GM21619 (cell line): Measurements from ENCODE around the gene SLC16A13.
A peak's percentile ranks its signal among the peaks of the same experiment; 100 is the strongest.
"Not testable (repeated sequence)": the region's sequence is repeated elsewhere in the genome, so short reads cannot be mapped to it uniquely, and the experiment has no call there.

Experiments used
- ATAC-seq: cut with Tn5 transposase; IDR thresholded peaks from one replicate; pipeline ENCODE4 v1.9.1; 2021; ENCODE audit not compliant: unreplicated experiment

The SLC16A13 gene

GRCh38 chr17:7026471-7027115, 9.2 kb upstream of the SLC16A13 start:
- no peak for ATAC-seq

DNA sequence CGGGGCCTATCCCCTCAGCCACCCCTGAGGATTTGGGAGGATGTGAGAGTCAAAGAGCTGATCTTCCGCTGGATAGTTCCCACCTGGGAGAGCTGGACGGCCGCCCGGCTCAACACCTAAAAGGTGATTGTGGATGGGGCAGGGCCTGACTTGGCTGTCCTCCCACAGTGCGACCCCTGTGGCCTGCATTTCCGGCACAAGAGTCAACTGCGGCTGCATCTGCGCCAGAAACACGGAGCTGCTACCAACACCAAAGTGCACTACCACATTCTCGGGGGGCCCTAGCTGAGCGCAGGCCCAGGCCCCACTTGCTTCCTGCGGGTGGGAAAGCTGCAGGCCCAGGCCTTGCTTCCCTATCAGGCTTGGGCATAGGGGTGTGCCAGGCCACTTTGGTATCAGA, 8.5 kb upstream of the SLC16A13 start:
- ATAC-seq, result no peak

GRCh38 chr17:7029096-7029495, 6.7 kb upstream of the SLC16A13 start:
- ATAC-seq, result no peak

GRCh38 chr17:7029659-7030058, 6.2 kb upstream of the SLC16A13 start:
- ATAC-seq, result no peak

DNA sequence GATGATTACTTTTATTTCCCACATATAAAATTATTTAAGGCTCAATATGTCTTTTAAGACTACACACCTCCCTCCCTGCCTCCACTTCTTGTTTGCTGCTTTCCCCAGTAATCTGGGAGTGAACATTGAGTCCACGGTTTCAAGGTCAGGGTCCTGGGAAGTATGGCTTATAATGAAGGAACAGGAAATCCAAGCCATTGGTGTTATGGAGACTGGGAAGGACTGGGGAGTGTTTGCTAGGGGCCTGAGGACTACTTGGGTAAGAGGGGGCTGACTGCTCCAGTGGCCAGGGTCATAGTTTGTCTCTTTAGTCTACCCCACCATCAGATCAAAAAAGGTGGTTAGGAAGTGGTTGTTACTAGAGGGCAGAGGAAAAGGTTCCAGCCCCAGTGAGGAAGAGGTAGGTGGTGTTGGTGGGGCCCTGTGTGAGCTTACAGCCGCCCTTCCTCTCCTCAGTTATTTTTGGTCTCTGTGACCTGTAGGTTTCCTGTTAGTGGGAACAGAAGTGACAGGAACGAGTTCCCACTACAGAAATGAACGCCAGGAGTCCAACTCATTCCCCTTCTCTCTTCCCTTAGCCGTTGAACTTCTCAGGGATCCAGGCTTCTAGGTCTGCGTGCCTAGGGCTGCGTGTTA, 742 bp upstream of the SLC16A13 start:
- peak; percentile 18 for ATAC-seq

DNA sequence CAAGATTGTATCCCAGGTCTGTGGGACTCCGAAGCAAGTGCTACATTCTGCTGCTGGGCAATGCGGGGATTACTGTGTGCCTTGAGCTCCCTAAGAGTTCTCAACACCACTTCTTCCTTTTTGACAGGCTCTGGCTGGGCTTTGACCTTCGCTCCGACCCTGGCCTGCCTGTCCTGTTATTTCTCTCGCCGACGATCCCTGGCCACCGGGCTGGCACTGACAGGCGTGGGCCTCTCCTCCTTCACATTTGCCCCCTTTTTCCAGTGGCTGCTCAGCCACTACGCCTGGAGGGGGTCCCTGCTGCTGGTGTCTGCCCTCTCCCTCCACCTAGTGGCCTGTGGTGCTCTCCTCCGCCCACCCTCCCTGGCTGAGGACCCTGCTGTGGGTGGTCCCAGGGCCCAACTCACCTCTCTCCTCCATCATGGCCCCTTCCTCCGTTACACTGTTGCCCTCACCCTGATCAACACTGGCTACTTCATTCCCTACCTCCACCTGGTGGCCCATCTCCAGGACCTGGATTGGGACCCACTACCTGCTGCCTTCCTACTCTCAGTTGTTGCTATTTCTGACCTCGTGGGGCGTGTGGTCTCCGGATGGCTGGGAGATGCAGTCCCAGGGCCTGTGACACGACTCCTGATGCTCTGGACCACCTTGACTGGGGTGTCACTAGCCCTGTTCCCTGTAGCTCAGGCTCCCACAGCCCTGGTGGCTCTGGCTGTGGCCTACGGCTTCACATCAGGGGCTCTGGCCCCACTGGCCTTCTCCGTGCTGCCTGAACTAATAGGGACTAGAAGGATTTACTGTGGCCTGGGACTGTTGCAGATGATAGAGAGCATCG, 2.4 kb downstream of the SLC16A13 start:
- ATAC-seq, result no peak

DNA sequence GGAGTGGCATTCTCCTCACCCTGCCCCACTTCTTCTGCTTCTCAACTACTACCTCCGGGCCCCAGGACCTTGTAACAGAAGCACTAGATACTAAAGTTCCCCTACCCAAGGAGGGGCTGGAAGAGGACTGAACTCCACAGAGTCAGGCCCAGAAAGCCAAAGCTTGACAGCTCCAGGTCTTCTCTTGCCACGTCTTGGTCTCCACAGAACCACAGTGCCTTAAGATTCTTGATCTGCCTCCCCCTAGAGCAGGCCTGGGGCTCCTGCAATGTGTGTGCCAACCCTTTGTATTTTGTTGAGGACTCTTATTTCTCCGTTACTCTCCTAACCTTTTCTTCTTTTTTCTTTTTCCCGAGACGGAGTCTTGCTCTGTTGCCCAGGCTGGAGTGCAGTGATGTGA, 4.0 kb downstream of the SLC16A13 start:
- no peak for ATAC-seq

DNA sequence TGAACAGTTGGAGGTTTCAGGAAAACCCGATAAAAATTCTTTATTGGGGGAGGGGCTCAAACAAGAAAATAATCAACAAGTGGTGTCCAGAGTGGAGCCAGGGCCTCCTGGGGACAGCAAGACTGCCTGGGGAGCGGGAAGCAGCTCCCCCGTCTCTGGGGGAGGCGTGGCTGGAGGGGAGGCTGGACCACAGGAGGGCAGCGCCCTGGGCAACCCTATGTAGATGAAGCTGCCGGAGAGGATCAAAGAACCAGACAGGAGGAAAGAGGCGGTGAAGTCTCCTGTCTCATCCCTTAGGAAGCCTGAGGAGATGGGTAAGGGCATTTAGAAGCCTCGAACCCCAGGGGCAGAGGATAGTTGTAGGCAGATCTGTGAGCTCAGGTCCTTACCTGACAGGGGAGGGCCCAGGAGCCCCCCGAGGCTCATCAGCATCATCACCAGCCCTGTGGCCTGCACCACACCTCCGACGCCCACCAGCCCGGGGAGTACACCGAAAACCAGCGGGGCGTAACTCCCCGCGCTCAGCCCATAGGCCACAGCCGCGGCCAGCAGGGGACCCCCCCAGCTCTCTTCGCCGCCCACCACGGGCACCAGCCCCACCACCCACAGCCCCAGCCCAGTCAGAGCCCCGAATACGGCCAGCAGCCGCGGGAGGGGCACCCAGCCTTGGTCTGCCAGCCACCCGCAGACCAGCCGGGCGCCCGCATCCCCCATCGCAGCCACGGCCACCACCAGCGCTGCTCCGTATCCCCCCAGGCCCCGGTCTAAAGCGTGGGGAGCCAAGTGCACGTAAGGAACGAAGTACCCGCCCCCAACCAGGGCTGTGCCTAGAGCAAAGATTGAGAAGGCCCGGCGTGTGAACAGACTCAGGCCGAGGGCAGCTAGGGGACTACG, 6.0 kb downstream of the SLC16A13 start:
- no peak for ATAC-seq

DNA sequence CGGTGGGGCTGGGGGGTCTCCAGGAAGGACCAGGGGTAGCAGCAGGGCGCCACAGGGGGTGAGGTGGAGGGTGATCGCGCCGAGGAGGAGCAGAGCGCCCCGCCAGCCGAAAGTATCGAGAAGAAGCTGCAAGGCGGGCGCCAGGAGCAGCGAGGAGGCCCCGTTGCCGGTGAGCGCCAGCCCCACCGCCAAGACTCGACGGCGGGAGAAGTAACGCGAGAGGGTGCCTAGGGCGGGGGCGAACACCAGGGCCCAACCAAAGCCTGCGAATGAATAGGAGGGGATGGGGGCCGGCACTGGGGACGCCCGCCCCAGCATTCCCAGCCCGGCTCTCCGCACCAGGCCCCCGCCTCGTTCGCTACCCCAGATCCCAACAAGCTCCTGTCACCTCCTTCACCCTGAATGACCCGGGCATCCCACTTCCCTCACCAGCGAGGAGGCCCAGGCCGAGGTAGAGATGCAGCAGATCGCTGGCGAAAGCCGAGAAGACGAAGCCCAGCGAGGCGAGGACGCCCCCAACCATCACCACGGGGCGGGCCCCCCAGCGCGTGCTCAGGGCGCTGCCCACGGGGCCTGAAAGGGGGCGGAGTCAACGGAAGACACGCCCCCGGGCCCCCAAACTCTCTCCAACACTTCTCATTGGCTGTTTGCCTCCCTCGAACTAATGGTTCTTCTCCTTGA, 6.8 kb downstream of the SLC16A13 start:
- ATAC-seq, result no peak

DNA sequence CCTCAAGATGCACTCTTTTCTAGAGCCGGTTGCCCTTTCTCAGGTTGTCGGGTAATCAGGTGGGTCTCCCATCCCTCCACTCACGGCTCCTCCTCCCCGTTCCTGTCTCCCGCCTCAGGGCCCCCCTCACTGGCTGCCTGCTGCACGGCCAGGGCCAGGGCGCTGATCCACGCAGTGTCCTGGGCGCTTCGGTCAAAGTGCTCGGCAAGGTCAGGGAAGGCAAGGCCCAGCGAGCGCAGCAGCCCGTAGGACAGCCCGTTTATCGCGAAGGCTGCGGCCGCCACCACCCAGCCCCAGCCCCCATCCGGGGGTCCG, 7.3 kb downstream of the SLC16A13 start:
- ATAC-seq, result no peak

- no peak for ATAC-seq
Observed at GRCh38 chr17:7043497-7044198, 7.8 kb downstream of the SLC16A13 start, which contains the start of gene SLC16A11. TSS of gene SLC16A11 (minus strand) at chr17:7044092. CDS start at chr17:7043513, 579 bp downstream.

GRCh38 chr17:7045492-7046126, 9.8 kb downstream of the SLC16A13 start:
- ATAC-seq, result no peak

DNA sequence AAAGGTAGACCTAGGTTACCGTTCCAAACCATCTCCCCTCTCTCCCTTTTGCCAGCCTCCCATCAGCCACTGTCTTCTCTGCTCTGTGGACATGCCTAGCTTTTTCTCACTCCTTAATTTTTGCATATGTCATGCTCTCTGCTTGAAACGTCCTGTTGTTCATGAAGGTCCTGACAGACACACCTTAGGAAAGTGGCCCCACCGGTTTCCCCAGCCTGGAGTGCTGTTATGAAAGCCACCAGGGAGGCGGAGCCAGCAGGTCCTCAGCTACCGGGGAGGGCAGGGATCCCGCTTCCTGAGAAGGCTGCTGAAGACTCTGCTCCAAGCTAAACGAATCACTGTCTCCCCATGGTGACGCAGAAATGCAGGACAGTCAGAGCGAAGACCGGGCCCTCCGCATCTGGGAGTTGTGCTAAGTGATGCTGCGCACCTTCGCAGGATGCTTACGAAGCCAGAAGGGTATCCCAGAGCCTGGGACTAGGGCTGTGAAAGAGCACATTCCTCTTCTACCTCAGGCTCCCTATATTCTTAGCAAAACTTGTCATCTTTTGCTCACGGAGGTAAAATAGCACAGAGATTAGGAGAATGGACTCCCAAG, 10.4 kb downstream of the SLC16A13 start:
- no peak for ATAC-seq

DNA sequence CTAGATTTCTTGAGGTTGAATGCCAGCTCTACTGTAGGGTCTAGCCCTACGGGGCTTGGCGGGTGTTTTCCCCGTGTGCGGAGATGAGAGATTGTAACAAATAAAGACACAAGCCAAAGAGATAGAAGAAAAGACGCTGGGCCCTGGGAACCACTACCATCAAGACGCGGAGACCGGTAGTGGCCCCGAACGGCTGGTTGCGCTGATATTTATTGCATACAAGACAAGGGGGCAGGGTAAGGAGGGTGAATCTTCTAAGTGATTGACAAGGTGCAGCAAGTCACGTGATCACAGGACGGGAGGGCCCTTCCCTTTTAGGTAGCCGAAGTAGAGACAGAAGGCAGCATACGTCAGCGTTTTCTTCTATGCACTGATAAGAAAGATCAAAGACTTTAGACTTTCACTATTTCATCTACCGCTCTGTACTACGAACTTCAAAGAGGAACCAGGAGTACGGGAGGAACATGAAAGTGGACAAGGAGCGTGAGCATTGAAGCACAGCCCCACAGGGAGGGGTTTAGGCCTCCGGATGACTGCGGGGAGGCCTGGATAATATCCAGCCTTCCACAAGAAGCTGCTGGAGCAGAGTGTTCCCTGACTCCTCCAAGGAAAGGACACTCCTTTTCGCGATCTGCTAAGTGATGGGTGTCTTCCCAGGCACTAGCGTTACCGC, 11.0 kb downstream of the SLC16A13 start:
- ATAC-seq, result not testable (repeated sequence)

- no peak for ATAC-seq
Observed at GRCh38 chr17:7047566-7047965, 11.8 kb downstream of the SLC16A13 start.

DNA sequence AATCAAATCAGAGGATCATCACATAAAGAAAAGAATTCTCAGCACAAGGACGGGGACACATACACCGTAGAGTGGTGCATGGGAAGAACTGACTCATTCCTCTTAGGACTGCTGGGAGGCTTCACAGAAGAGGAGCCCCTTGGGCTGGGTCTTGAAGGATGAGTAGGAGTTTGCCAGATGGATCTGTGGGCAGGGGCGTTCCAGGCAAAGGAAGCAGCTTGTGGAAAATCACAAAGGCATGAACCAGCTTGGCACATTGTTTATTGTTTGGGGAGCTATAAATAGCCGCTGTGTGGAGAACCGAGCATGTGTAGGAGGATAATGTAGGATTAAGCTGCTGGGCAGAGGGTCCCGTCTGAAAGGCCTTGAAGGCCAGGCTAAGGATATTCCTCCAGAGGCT, 13.2 kb downstream of the SLC16A13 start:
- no peak for ATAC-seq

DNA sequence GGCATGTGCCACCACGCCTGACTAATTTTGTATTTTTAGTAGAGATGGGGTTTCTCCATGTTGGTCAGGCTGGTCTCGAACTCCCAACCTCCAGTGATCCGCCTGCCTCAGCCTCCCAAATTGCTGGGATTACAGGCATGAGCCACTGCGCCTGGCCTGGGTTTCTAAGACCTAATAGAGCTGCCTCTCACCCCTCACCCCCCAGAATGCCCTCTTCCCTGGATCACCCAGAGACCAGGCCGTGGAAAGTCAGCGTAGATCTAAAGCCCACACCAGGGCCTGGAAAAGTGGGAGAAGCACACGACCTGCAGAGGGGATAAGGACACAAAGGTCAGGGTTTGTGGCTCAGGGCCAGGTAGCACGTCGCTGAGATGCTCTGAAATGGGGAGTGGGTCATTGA, 14.8 kb downstream of the SLC16A13 start:
- not testable (repeated sequence) for ATAC-seq

GRCh38 chr17:7056386-7056785, 20.6 kb downstream of the SLC16A13 start:
- no peak for ATAC-seq
